ENCODE measurements around the gene TNFRSF21.

DNA sequence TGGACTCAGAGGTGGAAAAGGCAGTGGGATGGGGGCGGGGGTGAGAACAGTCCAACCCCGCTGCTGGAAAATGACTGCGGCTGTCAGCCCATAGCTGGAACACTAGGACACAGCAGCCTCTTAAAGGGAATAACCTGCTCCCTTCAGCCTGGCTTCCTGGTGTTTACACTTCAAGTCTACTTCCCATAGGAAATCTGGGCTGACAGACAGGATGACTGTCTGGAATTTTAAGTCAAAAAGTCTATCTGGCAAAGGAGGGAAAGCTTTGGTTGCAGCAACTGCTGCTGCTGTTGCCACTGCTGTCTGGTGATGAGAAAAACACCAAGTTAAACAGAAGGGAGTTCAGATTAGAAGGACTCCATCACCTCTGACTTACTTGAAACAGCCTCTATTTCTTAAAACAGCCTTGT is 44.9 kb downstream of the TNFRSF21 start:
- TF ChIP-seq EZH2 (IDR thresholded peaks at IDR 0.05; ENCODE audit: low read length), result no peak
- TF ChIP-seq, protein P1, sequence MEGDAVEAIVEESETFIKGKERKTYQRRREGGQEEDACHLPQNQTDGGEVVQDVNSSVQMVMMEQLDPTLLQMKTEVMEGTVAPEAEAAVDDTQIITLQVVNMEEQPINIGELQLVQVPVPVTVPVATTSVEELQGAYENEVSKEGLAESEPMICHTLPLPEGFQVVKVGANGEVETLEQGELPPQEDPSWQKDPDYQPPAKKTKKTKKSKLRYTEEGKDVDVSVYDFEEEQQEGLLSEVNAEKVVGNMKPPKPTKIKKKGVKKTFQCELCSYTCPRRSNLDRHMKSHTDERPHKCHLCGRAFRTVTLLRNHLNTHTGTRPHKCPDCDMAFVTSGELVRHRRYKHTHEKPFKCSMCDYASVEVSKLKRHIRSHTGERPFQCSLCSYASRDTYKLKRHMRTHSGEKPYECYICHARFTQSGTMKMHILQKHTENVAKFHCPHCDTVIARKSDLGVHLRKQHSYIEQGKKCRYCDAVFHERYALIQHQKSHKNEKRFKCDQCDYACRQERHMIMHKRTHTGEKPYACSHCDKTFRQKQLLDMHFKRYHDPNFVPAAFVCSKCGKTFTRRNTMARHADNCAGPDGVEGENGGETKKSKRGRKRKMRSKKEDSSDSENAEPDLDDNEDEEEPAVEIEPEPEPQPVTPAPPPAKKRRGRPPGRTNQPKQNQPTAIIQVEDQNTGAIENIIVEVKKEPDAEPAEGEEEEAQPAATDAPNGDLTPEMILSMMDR (optimal IDR thresholded peaks at IDR 0.05 in 1 of 3, IDR thresholded peaks at IDR 0.05 in 1 of 3, conservative IDR thresholded peaks at IDR 0.05 in 1 of 3; ENCODE audit: extremely low read depth in 1 of 3, insufficient read depth in 2 of 3, low read length in 3 of 3), result no peak
